Cardiac muscle cell (in vitro differentiated cells and primary cell): ENCODE results near the gene NFATC1. TPM values are rescaled to one million over a fixed set of nuclear protein-coding genes. Genes with fewer than 3 reads are reported as not detected.

Source experiments
- DNase-seq, 2 donors: peaks; one replicate each; pipeline versions ENCODE4 v3.0.0 to v3.0.0-alpha.2; 2010 to 2017; ENCODE audit warnings: low read depth in 1 of 2, low spot score in 1 of 2
- H3K27ac ChIP-seq: fragments of 200-600 bp; sonication (generic); 2 replicates; pipeline ENCODE4 v1.5.1; 2016
- H3K27me3 ChIP-seq: fragments of 200-600 bp; sonication (generic); 2 replicates; pipeline ENCODE4 v1.6.0; 2016; ENCODE audit warnings: control low read depth
- H3K36me3 ChIP-seq: fragments of 200-600 bp; sonication (generic); 2 replicates; pipeline ENCODE4 v1.5.1; 2016; ENCODE audit warnings: control low read depth
- H3K4me1 ChIP-seq: fragments of 200-600 bp; sonication (generic); 2 replicates; pipeline ENCODE4 v1.8.1; 2017; ENCODE audit warnings: low read depth, mild to moderate bottlenecking, mixed run types
- H3K4me3 ChIP-seq: fragments of 200-600 bp; sonication (generic); 2 replicates; pipeline ENCODE4 v1.5.1; 2016; ENCODE audit warnings: mild to moderate bottlenecking
- H3K9me3 ChIP-seq: fragments of 200-600 bp; sonication (generic); 2 replicates; pipeline ENCODE4 v1.5.1; 2017; ENCODE audit warnings: low read depth, mild to moderate bottlenecking, control low read depth
- polyA plus RNA-seq: library from polyadenylated mRNA; unstranded; fragments of >200 nt; fragmentation: Nextera tagmentation; extraction: Ambion mirVana; gene quantifications from 2 replicates; pipeline ENCODE4 v1.2.1, GENCODE V29; 2016
- total RNA-seq: library from RNA; depleted of rRNA; stranded (reverse); fragments of >200 nt; gene quantifications from 2 replicates; pipeline ENCODE4 v1.2.3, GENCODE V29; 2016
- TF ChIP-seq, protein P1 (sequence below): IDR thresholded peaks from 2 replicates; pipeline ENCODE4 v1.5.1; 2012; ENCODE audit warnings: low read depth, mild to moderate bottlenecking, low read length

Gene NFATC1
- total and polyA plus RNA-seq, 2 experiments from 2014 or later = 10.8 to 11.7 TPM

GRCh38 chr18:79371561-79372121, 24.1 kb upstream of the NFATC1 start:
- TF ChIP-seq, protein P1, sequence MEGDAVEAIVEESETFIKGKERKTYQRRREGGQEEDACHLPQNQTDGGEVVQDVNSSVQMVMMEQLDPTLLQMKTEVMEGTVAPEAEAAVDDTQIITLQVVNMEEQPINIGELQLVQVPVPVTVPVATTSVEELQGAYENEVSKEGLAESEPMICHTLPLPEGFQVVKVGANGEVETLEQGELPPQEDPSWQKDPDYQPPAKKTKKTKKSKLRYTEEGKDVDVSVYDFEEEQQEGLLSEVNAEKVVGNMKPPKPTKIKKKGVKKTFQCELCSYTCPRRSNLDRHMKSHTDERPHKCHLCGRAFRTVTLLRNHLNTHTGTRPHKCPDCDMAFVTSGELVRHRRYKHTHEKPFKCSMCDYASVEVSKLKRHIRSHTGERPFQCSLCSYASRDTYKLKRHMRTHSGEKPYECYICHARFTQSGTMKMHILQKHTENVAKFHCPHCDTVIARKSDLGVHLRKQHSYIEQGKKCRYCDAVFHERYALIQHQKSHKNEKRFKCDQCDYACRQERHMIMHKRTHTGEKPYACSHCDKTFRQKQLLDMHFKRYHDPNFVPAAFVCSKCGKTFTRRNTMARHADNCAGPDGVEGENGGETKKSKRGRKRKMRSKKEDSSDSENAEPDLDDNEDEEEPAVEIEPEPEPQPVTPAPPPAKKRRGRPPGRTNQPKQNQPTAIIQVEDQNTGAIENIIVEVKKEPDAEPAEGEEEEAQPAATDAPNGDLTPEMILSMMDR = no peak
- no peak for DNase-seq
- no peaks in the 10 kb centered on the region for H3K4me1 ChIP-seq
- H3K36me3 ChIP-seq = no peaks in the 10 kb centered on the region
- H3K27me3 ChIP-seq = no peaks in the 10 kb centered on the region
- no peak overlapping the region for H3K4me3 ChIP-seq
- no peaks in the 10 kb centered on the region for H3K9me3 ChIP-seq
- no peak overlapping the region for H3K27ac ChIP-seq

DNA sequence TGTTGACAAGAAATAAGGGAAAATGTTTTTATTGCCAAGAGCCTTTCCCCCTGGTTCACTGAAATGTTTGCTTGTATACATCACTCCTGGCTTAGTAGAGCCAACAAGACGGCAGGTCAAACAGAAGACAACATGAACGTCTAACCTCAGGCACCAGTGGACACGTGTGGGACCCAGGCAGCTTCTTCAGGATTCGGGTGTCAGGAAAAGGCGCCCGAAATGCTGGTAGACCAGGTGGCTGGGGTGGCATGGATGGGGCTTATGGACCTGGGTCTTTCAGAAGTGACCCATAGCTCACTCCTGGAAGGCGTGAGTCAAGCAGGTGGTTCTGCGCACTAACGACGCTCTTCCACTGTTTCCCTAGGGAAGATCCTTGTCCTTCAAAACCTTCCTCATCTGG, 23.3 kb upstream of the NFATC1 start:
- Histone ChIP-seq H3K4me3 (no peak overlapping the region), H3K36me3 (peaks cover 3% of the 10 kb centered on the region), H3K4me1 (no peaks in the 10 kb centered on the region), H3K27ac (no peak overlapping the region), H3K27me3 (no peaks in the 10 kb centered on the region), H3K9me3 (no peaks in the 10 kb centered on the region)
- no peak for DNase-seq
- TF ChIP-seq, protein P1 = no peak

- Histone ChIP-seq H3K4me3 (no peak overlapping the region), H3K27ac (no peak overlapping the region)
Measured at GRCh38 chr18:79372991-79373390, 22.7 kb upstream of the NFATC1 start.

GRCh38 chr18:79373736-79374135, 22.0 kb upstream of the NFATC1 start:
- TF ChIP-seq, protein P1 = no peak
- Histone ChIP-seq H3K36me3 (peaks cover 3% of the 10 kb centered on the region), H3K27ac (no peak overlapping the region), H3K4me1 (no peaks in the 10 kb centered on the region), H3K9me3 (no peaks in the 10 kb centered on the region), H3K4me3 (no peak overlapping the region), H3K27me3 (no peaks in the 10 kb centered on the region)
- DNase-seq = no peak

More at GRCh38 chr18:79372991-79373390, 22.7 kb upstream of the NFATC1 start:
- Histone ChIP-seq H3K27me3 (no peaks in the 10 kb centered on the region), H3K36me3 (peaks cover 3% of the 10 kb centered on the region), H3K4me1 (no peaks in the 10 kb centered on the region), H3K9me3 (no peaks in the 10 kb centered on the region)
- TF ChIP-seq, protein P1 = no peak
- no peak for DNase-seq

DNA sequence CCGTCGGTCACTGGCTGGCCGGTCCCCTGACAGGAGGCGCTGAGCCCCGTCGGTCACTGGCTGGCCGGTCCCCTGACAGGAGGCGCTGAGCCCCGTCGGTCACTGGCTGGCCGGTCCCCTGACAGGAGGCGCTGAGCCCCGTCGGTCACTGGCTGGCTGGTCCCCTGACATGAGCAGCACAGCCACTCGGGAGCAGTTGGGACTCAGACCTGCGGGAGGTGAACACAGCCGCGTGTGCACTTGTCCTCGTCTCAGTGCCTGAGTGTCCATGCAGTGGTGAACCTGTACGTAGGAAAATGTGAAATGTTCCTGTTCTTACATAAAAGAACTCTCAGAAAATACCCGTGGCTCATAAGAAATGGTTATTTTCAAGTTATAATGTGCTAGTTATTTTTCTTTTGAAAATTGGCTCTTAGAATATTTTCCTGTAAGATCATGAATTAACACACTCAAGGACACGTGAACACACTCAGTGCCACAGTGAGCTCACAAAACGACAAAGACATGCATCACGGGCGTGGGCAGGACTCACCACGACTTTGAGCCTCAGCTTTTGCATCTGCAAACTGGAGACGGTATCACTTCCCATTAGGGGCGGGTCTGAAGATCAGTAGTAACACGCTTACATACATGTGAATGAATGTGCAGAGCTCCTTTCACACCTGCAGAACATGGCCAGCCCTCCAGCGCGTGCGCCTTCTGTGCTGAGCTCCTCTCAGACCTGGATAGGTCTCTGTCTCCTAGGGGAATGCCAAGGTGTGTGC, 21.1 kb upstream of the NFATC1 start:
- Histone ChIP-seq H3K27ac (no peak overlapping the region), H3K4me3 (no peak overlapping the region), H3K27me3 (no peaks in the 10 kb centered on the region), H3K9me3 (no peaks in the 10 kb centered on the region), H3K36me3 (peaks cover 3% of the 10 kb centered on the region), H3K4me1 (no peaks in the 10 kb centered on the region)
- no peak for DNase-seq
- TF ChIP-seq, protein P1 = no peak
